GM12873 (cell line): Measurements from ENCODE around the gene ASB18.

Experiments
- CTCF ChIP-seq: IDR thresholded peaks from 2 replicates; pipeline ENCODE4 v1.5.1; 2012; ENCODE audit warnings: low read depth, mild to moderate bottlenecking, moderate library complexity, low read length, control low read depth; ENCODE audit not compliant: insufficient read depth; ENCODE audit errors: missing control alignments

The ASB18 gene

GRCh38 chr2:236282406-236282805 lies 18.2 kb upstream of the ASB18 start:
- no peak for TF ChIP-seq CTCF

- no peak for TF ChIP-seq CTCF
These were observed 17.2 kb upstream of the ASB18 start for GRCh38 chr2:236281423-236281822.

- no peak for TF ChIP-seq CTCF
These were observed 8.9 kb upstream of the ASB18 start for GRCh38 chr2:236273126-236273525.

- no peak for TF ChIP-seq CTCF
These were observed 7.6 kb upstream of the ASB18 start for GRCh38 chr2:236271851-236272250.

- TF ChIP-seq CTCF, result no peak
These were observed 1.5 kb upstream of the ASB18 start for GRCh38 chr2:236265675-236266074.

- no peak for TF ChIP-seq CTCF
These were observed 2.0 kb downstream of the ASB18 start for GRCh38 chr2:236262238-236262637.

- TF ChIP-seq CTCF, result no peak
These were observed 2.8 kb downstream of the ASB18 start for GRCh38 chr2:236261452-236261851.
